ENCODE measurements around the gene TEX52.
A peak's percentile ranks its signal among the peaks of the same experiment; 100 is the strongest.

TEX52 gene

DNA sequence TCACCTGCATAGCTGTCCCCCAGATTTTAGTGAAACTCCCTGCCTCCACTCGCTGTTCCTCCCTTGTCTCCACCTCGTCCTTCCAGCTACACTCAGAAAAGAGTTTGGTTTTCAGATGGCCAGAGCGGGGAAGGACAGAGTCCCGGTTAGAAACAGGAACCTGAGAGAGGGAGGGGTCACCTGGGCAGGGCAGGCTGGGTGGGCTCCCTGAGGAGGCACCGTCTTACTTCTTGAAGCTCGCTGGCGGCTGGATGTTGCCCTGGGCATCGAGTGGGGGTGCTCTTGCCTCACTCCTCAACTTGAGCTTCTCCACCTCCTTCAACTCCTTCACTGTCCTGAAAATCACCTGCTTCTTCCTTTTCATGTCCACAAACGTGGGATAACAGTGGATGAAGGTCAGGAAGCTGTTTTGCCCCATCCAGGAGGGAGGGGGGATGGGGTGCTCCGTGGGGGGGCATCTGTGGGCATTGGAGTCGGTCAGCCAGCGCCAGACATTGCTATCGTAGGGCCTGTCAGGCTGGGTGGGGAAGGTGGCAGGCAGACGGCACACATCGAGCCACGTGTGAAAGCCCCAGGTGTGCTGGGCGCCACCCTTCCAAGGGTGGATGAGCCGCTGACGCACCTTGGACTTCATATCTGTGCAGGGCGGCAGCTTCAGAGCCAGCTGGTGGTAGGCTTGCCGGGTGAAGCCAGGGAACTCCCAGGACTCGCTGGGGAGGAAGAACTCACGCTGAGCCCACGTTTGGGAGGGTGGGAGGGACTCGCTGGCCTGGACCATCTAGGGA lies 2.0 kb downstream of the TEX52 start:
- no peak for DNase-seq (ENCODE audit: low read depth, low spot score)
- POLR2A ChIA-PET, result no interaction called here
- no peak overlapping the region for H3K4me3 ChIP-seq (ENCODE audit: low read depth, low read length)
- CTCF ChIA-PET, result interaction anchor here (1.0 to 11.1 kb wide), 21 partner anchors 10 to 187 kb away, joined by 3 to 90 read pairs (median 5); partner anchors contain the start of genes FOXM1, NRIP2 and RHNO1
- TF ChIP-seq, protein P1, sequence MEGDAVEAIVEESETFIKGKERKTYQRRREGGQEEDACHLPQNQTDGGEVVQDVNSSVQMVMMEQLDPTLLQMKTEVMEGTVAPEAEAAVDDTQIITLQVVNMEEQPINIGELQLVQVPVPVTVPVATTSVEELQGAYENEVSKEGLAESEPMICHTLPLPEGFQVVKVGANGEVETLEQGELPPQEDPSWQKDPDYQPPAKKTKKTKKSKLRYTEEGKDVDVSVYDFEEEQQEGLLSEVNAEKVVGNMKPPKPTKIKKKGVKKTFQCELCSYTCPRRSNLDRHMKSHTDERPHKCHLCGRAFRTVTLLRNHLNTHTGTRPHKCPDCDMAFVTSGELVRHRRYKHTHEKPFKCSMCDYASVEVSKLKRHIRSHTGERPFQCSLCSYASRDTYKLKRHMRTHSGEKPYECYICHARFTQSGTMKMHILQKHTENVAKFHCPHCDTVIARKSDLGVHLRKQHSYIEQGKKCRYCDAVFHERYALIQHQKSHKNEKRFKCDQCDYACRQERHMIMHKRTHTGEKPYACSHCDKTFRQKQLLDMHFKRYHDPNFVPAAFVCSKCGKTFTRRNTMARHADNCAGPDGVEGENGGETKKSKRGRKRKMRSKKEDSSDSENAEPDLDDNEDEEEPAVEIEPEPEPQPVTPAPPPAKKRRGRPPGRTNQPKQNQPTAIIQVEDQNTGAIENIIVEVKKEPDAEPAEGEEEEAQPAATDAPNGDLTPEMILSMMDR (IDR thresholded peaks at IDR 0.05; ENCODE audit: insufficient read depth, low read length, missing control alignments), result no peak

DNA sequence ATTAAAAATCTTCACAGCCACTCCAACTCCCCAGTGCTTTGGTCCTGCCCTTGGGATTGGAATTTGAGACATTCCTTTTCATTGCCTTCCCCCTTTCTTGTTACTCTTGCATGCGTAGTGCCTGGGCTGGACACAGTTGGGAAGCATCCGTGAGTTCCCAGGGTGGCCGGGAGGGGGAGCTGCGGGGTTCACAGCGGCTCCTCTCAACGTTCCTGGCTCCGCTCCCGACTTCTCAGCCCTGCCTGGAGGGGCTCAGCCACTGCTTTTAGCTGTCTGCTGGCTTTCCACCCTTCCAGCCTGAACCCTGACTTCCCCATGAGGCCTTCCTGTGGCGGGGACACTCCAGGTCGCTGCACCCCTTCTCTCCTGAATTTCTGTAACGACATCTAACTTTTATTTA lies 3.2 kb downstream of the TEX52 start:
- TF ChIP-seq, protein P1 (IDR thresholded peaks at IDR 0.05; ENCODE audit: insufficient read depth, low read length, missing control alignments), result peak; percentile 94
- no peak for DNase-seq (ENCODE audit: low read depth, low spot score)
- CTCF ChIA-PET, result interaction anchor here (0.5 to 11.1 kb wide), 25 partner anchors 8 to 207 kb away, joined by 3 to 90 read pairs (median 5); partner anchors contain the start of genes FOXM1, NRIP2 and RHNO1
- H3K4me3 ChIP-seq (ENCODE audit: low read depth, low read length), result no peak overlapping the region
- POLR2A ChIA-PET, result no interaction called here

GRCh38 chr12:2851931-2852330 lies 4.9 kb downstream of the TEX52 start:
- POLR2A ChIA-PET, result no interaction called here
- no peak for DNase-seq (ENCODE audit: low read depth, low spot score)
- no peak overlapping the region for H3K4me3 ChIP-seq (ENCODE audit: low read depth, low read length)
- TF ChIP-seq, protein P1 (IDR thresholded peaks at IDR 0.05; ENCODE audit: insufficient read depth, low read length, missing control alignments), result no peak
- CTCF ChIA-PET, result interaction anchor here (1.1 to 11.1 kb wide), 6 partner anchors 9 to 190 kb away, joined by 3 to 90 read pairs (median 5); partner anchors contain the start of gene NRIP2

DNA sequence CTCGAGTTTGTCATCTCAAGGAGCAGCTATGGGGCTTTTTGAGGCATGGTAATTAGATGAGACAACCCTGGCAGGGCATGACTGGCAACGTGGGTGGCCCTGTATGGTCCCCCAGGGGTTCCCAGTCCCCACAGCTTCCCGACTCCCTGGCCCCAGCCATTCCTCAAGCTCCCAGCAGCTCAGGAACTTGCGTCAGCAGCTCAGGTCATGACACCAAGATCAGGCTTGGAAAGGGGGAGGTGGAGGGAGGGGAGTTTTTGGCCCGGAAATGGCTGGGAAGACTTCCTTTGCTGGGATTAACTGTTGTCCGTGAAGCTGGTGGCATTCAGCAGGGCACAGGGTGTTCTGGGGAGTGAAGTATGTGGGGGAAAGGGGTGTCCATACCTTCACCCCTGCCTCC lies 11.6 kb downstream of the TEX52 start:
- H3K4me3 ChIP-seq (ENCODE audit: low read depth, low read length), result no peak overlapping the region
- peak; percentile 34 for DNase-seq (ENCODE audit: low read depth, low spot score)
- POLR2A ChIA-PET, result no interaction called here
- CTCF ChIA-PET, result interaction anchor here (1.0 to 11.1 kb wide), 10 partner anchors 9 to 197 kb away, joined by 3 to 90 read pairs (median 7); partner anchors contain the start of genes NRIP2 and TEX52
- TF ChIP-seq, protein P1 (IDR thresholded peaks at IDR 0.05; ENCODE audit: insufficient read depth, low read length, missing control alignments), result no peak

GRCh38 chr12:2844786-2845185 lies 12.1 kb downstream of the TEX52 start:
- TF ChIP-seq, protein P1 (IDR thresholded peaks at IDR 0.05; ENCODE audit: insufficient read depth, low read length, missing control alignments), result no peak
- CTCF ChIA-PET, result interaction anchor here (0.8 to 11.1 kb wide), 7 partner anchors 9 to 197 kb away, joined by 3 to 90 read pairs (median 11); partner anchors contain the start of genes NRIP2 and TEX52
- H3K4me3 ChIP-seq (ENCODE audit: low read depth, low read length), result no peak overlapping the region
- POLR2A ChIA-PET, result no interaction called here
- no peak for DNase-seq (ENCODE audit: low read depth, low spot score)

DNA sequence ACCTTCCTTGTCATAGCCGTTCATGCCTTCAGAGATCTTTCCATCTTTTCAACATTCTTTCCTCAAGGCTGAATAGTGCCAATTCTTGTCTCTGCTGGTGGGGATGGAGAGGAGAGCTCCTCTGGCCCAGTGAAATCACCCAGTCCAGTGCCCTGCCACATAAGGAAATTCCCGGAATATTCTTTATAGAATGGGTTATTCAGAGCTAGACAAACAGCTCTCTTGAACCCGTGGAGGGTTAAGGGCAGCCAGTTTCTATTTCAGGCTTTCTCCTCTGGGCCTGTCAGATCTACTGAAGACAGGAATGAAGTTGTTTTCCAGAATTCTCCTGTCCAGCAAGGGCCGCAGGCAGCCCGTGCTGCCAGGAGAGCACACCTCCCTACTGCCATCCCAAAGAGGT lies 13.9 kb downstream of the TEX52 start:
- POLR2A ChIA-PET, result no interaction called here
- H3K4me3 ChIP-seq (ENCODE audit: low read depth, low read length), result no peak overlapping the region
- TF ChIP-seq, protein P1 (IDR thresholded peaks at IDR 0.05; ENCODE audit: insufficient read depth, low read length, missing control alignments), result no peak
- DNase-seq (ENCODE audit: low read depth, low spot score), result no peak
- CTCF ChIA-PET, result interaction anchor here (1.4 to 1.5 kb wide), 2 partner anchors 9 to 11 kb away, joined by 4 to 12 read pairs; no protein-coding TSS in a partner anchor

All from AG04449 (cell line).